M059J (cell line): Measurements from ENCODE around the gene CYP11A1. TPM values are rescaled to one million over a fixed set of nuclear protein-coding genes. Genes with fewer than 3 reads are reported as not detected.
"Not testable (repeated sequence)": the region's sequence is repeated elsewhere in the genome, so short reads cannot be mapped to it uniquely, and the experiment has no call there.

Source experiments
- DNase-seq: peaks from one replicate; pipeline ENCODE4 v3.0.0-alpha.2; 2012; ENCODE audit warnings: low read depth
- total RNA-seq: library from RNA; depleted of rRNA; stranded (reverse); fragments of >200 nt; shearing (Covaris generic); gene quantifications from 2 replicates; pipeline ENCODE4 v1.2.3, GENCODE V29; 2014

CYP11A1 gene
- total RNA-seq, 1 experiment from 2014 or later, result 0.07 TPM

DNA sequence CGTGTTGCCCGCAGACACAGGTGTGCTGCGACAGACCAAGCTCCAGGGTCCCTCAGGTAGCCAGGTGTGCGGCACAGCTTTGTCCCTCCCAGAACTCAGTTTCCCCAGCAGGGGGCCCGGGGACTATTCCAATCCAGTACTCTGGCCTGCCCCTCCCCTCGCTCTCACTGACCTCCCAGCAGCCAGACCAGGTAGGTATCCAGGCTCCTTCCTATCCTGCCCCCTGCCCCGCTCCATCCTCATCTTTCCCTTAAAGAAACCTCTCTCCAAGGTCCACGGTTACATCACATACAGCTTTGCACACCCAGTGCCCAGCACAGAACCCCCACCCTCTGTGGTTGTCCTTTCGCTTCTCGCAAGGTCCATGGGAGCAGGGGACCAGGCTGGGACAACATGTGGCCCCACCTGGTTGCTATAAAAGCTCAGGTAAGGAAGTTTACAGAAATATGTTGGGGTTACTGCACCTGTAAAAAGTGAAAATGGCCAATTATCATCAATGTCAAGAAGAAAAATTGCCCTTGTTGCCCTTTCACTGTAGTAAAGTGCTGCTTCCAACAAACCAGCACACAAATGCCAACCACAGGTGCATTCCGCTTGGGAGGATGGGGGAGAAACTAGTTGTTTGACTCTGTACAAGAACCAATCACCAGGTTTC, 7.3 kb upstream of the CYP11A1 start:
- DNase-seq, result no peak

DNA sequence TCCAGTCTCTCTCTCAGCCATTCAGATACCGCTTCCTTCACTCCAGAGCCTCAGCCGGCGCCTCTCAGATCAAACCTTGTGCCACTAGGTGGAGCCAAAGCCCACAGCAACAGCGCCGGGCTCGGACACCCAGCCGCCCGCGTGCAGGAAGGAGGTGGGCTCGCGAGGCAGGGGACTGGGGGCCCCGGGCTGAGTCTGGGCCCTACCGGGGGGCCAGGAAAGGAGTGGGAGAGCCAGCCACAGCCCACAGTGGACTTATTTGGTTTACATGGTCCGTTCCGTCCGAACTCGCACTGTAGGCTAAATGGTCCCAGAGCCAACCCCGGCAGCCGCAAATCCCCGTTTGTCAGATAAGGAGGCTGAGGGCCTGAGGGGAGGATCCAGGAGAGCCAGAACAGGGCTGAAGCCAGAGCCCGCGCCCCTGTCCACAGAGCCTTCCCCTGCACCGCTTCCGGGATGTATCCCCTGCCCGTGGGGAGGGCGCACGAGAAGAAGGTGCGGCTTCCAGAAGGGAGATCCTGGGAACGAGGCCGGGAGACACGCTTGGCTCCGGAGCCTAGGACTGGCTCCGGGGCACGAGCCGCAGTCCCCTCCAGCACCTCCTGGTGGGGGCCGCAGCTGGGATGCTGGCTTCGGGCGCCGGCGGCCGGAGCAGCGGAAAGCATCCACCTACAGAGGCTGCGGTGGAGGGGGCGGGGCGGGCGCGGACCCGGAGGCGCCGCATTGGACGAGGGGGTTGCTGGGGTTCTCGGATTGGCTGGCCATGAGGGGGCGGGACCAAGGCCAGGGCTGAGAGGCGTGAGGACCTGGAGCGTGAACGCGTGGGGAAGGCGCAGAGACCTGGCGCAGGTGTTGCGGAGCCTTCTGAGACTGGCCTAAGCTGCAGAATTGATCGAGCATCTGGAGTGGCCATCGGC, 6.5 kb upstream of the CYP11A1 start:
- peak; percentile 88 for DNase-seq

- no peak for DNase-seq
Observed at GRCh38 chr15:74373056-74373650, 5.7 kb upstream of the CYP11A1 start.

DNA sequence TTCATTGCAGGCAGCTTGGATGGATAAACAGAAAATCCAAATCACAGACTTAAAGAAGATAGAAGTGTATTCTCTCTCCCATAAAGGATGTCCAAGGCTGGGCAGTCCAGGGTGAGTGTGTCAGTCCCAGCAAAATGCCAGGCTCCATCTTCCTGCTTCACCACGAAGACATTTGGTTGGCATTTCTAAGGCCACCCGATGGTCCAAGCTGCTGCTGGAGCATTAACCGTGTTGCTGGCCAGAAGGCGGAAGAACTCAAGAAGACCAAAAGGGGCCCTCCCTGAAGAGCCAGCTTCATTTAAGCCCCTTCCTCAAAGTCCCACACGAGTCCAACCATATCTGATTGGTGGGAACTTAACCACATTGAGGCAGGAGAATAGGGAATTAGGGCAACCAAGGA, 3.0 kb upstream of the CYP11A1 start:
- no peak for DNase-seq

DNA sequence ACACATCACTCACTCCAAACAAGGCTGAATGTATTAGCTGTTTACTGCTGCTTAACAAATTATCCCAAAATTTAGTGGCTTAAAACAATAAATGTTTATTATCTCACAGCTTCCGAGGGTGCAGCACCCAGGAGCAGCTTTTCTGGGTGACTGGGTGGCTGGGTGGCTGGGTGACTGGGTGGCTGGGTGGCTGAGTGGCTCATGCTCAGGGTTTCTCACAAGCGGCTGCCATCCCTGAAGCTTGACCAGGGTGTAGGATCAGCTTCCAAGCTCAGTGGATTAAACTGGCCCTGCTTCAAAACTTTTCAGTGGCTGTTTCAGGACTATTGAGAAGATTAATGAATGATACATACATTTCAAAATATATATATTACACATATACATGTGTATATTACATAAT, 2.3 kb upstream of the CYP11A1 start:
- DNase-seq, result no peak

GRCh38 chr15:74369084-74369745, 1.8 kb upstream of the CYP11A1 start:
- no peak for DNase-seq

- no peak for DNase-seq
Observed at GRCh38 chr15:74368121-74368520, 675 bp upstream of the CYP11A1 start.

GRCh38 chr15:74365598-74366445, 1.6 kb downstream of the CYP11A1 start:
- no peak for DNase-seq

DNA sequence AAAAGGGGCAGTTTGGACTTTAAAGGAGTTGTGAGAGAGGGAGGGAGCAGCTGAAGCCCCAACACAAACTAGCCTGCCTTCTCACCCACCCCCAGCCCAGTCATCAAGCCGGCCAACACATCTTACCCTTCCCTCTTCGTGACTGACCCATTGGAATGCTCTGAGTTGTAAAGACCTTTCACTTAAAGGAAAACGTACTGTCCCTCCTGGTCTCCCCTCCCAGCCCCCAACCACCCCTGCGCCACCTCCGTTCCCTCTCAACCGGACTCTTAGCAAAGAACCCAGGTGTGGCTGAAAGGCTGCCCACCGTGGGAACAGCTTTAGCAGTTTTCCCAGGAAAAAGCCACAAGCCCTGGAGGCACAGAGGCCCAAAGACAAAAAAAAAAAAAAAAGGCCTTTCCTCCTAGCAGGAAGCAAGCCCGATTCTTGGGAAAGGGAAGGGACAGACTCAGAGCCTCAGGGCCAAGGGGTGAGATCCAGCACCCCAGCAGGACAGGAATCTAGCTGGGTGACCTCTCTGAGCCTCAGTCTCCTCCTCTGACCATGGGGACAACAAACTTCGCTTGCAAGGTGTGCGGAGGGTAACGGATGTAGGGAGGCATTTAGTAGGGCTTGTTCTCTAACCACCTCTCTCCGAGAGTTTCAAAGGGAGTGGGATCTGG, 2.4 kb downstream of the CYP11A1 start:
- DNase-seq, result peak; percentile 22

- DNase-seq, result no peak
Observed at GRCh38 chr15:74362482-74362881, 5.0 kb downstream of the CYP11A1 start.

GRCh38 chr15:74360855-74361254, 6.6 kb downstream of the CYP11A1 start:
- DNase-seq, result not testable (repeated sequence)

DNA sequence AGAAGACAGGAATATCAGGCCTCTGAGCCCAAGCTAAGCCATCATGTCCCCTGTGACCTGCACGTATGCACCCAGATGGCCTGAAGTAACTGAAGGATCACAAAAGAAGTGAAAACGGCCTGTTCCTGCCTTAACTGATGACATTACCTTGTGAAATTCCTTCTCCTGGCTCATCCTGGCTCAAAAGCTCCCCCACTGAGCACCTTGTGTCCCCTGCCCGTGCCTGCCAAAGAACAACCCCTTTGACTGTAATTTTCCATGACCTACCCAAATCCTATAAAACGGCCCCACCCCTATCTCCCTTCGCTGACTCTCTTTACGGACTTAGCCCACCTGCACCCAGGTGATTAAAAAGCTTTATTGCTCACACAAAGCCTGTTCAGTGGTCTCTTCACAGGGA, 8.1 kb downstream of the CYP11A1 start:
- DNase-seq, result not testable (repeated sequence)

DNA sequence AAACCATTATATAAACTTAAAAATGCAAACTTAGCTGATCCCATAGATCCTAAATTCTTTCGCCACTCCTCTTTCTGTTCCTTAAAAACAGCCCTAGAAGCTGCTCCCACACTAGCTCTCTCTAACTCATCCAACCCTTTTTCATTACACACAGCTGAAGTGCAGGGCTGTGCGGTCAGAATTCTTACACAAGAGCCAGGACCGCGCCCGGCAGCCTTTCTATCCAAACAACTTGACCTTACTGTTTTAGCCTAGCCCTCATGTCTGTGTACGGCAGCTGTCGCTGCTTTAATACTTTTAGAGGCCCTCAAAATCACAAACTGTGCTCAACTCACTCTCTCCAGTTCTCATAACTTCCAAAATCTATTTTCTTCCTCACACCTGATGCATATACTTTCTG, 9.9 kb downstream of the CYP11A1 start:
- not testable (repeated sequence) for DNase-seq

GRCh38 chr15:74356050-74356449, 11.4 kb downstream of the CYP11A1 start:
- DNase-seq, result not testable (repeated sequence)

GRCh38 chr15:74353992-74354391, 13.5 kb downstream of the CYP11A1 start:
- not testable (repeated sequence) for DNase-seq

DNA sequence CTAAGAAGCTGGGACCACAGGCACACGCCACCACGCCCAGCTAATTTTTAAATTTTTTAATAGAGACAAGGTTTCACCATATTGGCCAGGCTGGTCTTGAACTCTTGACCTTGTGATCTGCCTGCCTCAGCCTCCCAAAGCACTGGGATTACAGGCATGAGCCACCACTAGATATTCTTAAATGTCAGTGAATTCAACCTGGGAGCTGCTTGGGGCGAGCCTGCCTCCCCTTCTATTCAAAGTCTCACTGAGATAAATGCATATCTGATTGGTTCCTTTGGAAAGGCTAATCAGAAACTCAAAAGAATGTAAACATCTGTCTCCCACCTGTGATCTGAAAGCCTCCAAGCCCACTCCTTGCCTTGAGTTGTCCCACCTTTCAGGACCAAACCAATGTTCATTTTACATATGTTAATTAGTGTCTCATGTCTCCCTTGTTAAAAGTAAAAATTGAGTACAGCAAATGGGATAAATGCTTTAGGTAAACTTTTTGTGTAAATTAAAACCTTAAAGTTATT, 15.0 kb downstream of the CYP11A1 start:
- no peak for DNase-seq

DNA sequence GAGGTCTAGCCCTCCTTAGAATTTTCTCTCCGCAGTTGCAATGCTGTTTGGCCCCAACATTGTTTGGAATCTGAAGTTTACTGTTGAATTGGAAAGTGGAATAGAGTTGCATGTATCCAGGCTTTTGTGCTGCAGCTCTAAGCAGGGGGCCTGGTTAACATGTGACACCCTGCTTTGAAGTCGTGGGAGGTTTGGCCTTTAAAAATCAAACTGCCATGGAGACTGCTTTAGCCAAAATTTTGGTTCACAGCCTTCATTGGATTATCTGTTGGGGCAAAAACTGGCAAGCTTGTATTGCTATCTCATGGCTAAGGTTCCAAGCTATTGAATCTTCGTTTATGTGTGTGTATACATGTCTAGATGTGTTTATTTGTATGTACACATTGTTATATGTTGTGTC, 15.8 kb downstream of the CYP11A1 start:
- DNase-seq, result no peak

DNA sequence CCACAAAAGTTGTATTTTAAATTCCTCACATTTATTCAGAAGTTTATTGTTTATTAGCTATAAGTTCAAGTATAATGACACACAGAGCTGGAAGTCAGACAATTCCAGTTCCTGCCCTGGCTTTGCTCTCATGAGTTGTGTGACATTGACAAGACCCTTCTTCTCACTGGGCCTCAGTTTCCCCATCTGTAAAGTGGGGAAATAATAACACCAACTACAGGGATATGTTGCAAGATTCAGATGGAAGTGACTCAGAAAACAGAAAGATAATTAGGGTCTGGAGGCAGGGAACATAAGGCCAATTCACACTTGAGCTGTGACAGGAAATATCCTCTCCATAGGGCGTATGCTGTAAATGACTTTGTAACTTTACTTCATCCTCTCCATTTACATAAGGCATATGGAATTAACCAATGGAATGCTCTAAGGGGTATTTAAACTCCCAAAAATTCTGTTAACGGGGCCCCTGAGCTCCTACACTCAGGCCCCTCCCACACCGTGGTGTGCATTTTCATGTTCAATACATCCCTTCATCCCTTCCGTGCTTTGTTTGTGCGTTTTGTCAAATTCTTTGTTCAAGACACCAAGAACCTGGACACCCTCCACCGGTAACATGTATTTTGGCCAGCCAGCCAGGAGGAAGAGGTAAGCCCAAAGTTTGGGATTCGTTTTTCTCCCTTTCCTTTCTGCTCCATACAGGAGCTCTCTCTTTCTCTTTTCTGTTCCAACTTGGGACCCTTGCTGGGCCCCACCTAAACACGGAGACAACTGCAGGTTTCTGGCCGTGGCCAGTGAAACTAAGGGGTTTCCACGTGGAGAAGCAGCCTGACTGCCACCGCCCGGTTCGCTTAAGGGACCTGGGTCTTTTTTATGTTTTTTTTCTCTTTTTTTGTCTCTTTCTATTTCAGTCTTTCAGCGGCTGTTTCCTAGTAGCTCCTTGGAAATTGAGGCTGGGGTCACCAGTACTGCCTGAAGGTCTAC, 16.9 kb downstream of the CYP11A1 start:
- no peak for DNase-seq

DNA sequence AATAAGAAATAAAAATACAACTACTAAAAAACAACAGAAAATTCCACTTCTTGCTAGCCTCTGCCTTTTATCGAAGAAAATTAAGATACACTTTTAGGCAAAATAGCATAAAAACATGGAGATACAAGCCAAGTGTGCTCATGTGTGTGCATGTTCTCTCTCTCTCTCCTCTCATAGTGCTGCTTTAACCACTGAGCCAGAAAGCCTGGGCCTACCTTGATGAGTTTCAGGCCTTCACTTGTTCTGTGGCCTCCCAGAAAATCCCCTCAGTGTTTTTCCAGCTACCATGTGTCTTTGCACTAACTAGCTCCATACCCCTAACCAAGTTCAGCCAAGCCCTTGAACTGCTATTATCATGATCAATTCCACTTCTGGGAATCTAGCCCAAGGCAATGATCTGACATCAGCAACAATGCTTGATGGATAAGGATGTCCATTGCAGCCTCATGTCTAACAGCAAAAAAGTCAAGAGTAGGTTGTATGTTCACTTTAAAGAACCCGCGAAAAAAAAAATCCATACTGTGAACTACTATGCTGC, 18.1 kb downstream of the CYP11A1 start:
- DNase-seq, result no peak
